HepG2 (cell line): ENCODE measurements around the gene GPR62. TPM values are rescaled to one million over a fixed set of nuclear protein-coding genes. Genes with fewer than 3 reads are reported as not detected.
A peak's percentile ranks its signal among the peaks of the same experiment; 100 is the strongest.

ENCODE experiments used
- ATAD3A ChIP-seq: sonication (generic); formaldehyde crosslinking; IDR thresholded peaks from 2 replicates; pipeline ENCODE4 v1.4.0; 2020; ENCODE audit warnings: missing genetic modification reagents
- DNMT1 ChIP-seq: sonication (generic); formaldehyde crosslinking; IDR thresholded peaks from 2 replicates; pipeline ENCODE4 v1.5.1; 2020; ENCODE audit warnings: mild to moderate bottlenecking, missing genetic modification reagents
- EHMT2 ChIP-seq: fragments of 200-600 bp; sonication (generic); IDR thresholded peaks from 2 replicates; pipeline ENCODE4 v1.7.0; 2017; ENCODE audit warnings: antibody characterized with exemption, low read depth, low read length, borderline replicate concordance
- FOXC1 ChIP-seq: sonication (generic); formaldehyde crosslinking; IDR thresholded peaks from 2 replicates; pipeline ENCODE4 v1.8.0; 2022; ENCODE audit warnings: mild to moderate bottlenecking, missing genetic modification reagents, borderline replicate concordance
- FOXO1 ChIP-seq: sonication (generic); formaldehyde crosslinking; IDR thresholded peaks from 2 replicates; pipeline ENCODE4 v1.4.0; 2020; ENCODE audit warnings: missing genetic modification reagents
- GMEB2 ChIP-seq: IDR thresholded peaks from 2 replicates; pipeline ENCODE4 v1.6.1; 2016; ENCODE audit warnings: missing biosample characterization, missing genetic modification reagents, low read depth
- HIVEP1 ChIP-seq: sonication (generic); formaldehyde crosslinking; IDR thresholded peaks from 2 replicates; pipeline ENCODE4 v1.4.0; 2020; ENCODE audit warnings: mild to moderate bottlenecking, missing genetic modification reagents
- KLF11 ChIP-seq: IDR thresholded peaks from 2 replicates; pipeline ENCODE4 v1.6.1; 2016; ENCODE audit warnings: missing compliant biosample characterization
- MIER3 ChIP-seq: IDR thresholded peaks from 2 replicates; pipeline ENCODE4 v1.6.1; 2016; ENCODE audit warnings: missing compliant biosample characterization, borderline replicate concordance
- MLX ChIP-seq: IDR thresholded peaks from 2 replicates; pipeline ENCODE4 v1.6.1; 2016
- MXD4 ChIP-seq: IDR thresholded peaks from 2 replicates; pipeline ENCODE4 v1.6.1; 2016; ENCODE audit warnings: mild to moderate bottlenecking, missing biosample characterization, missing genetic modification reagents
- MYNN ChIP-seq: sonication (generic); formaldehyde crosslinking; IDR thresholded peaks from 2 replicates; pipeline ENCODE4 v1.4.0; 2020; ENCODE audit warnings: mild to moderate bottlenecking, low read depth, missing genetic modification reagents
- NFYB ChIP-seq: sonication (generic); formaldehyde crosslinking; IDR thresholded peaks from 2 replicates; pipeline ENCODE4 v1.4.0; 2020; ENCODE audit warnings: missing genetic modification reagents
- ONECUT2 ChIP-seq: sonication (generic); formaldehyde crosslinking; IDR thresholded peaks from 2 replicates; pipeline ENCODE4 v1.4.0; 2020; ENCODE audit warnings: missing genetic modification reagents
- RELA ChIP-seq: sonication (generic); formaldehyde crosslinking; IDR thresholded peaks from 2 replicates; pipeline ENCODE4 v1.4.0; 2020; ENCODE audit warnings: missing genetic modification reagents
- SALL2 ChIP-seq: sonication (generic); formaldehyde crosslinking; IDR thresholded peaks from 2 replicates; pipeline ENCODE4 v1.8.1; 2023; ENCODE audit warnings: mild to moderate bottlenecking, missing genetic modification reagents, inconsistent platforms
- SMAD9 ChIP-seq: sonication (generic); formaldehyde crosslinking; IDR thresholded peaks from 2 replicates; pipeline ENCODE4 v1.5.1; 2020; ENCODE audit warnings: mild to moderate bottlenecking, missing genetic modification reagents
- SMARCE1 ChIP-seq: fragments of 450-650 bp; IDR thresholded peaks from 2 replicates; pipeline ENCODE4 v1.6.1; 2017; ENCODE audit warnings: borderline replicate concordance
- SNAPC4 ChIP-seq: sonication (generic); formaldehyde crosslinking; IDR thresholded peaks from 2 replicates; pipeline ENCODE4 v1.4.0; 2020; ENCODE audit warnings: mild to moderate bottlenecking, missing genetic modification reagents
- ZNF280D ChIP-seq: sonication (generic); formaldehyde crosslinking; IDR thresholded peaks from 2 replicates; pipeline ENCODE4 v1.5.1; 2020; ENCODE audit warnings: mild to moderate bottlenecking, missing genetic modification reagents
- ZNF562 ChIP-seq: sonication (generic); formaldehyde crosslinking; IDR thresholded peaks from 2 replicates; pipeline ENCODE4 v1.8.0; 2022; ENCODE audit warnings: missing genetic modification reagents, borderline replicate concordance
- ZNF713 ChIP-seq: sonication (generic); formaldehyde crosslinking; IDR thresholded peaks from 2 replicates; pipeline ENCODE4 v1.4.0; 2020; ENCODE audit warnings: mild to moderate bottlenecking, missing genetic modification reagents
- polyA plus RNA-seq, 8 experiments: library from polyadenylated mRNA; depleted of rRNA in 3 of 8; stranded (reverse) in 7 of 8; unstranded in 1 of 8; fragments of >200 nt; fragmentation: Illumina TruSeq in 4 of 8; extraction: Trizol in 4 of 8; gene quantifications; 2 replicates each; pipeline versions ENCODE4 v1.2.1 to v1.2.3, GENCODE V29; 2011 to 2016; ENCODE audit warnings: low read depth in 4 of 8, missing spikeins in 1 of 8, mixed read lengths in 1 of 8; ENCODE audit not compliant: insufficient read depth in 1 of 8
- total RNA-seq, 5 experiments: library from RNA; depleted of rRNA; stranded (reverse); fragments of >200 nt; fragmentation: Illumina TruSeq; extraction: Trizol; gene quantifications; 2 replicates each; pipeline ENCODE4 v1.2.3, GENCODE V29; 2016; ENCODE audit warnings: low read depth in 1 of 5

The GPR62 gene
- total and polyA plus RNA-seq, 2 of the 13 experiments (the other 11 are each of a cell fraction or from before 2014, with no cell fraction given) = not detected

GRCh38 chr3:51982352-51982837, 27.2 kb downstream of the GPR62 start (continued):
- no peak for TF ChIP-seq SALL2
- TF ChIP-seq FOXC1 (CRISPR knock-in tag) = no peak
- TF ChIP-seq ATAD3A (CRISPR knock-in tag) = no peak
- TF ChIP-seq ZNF713 (CRISPR knock-in tag) = no peak
- TF ChIP-seq ONECUT2 (CRISPR knock-in tag) = no peak; the same call in 1 of the 2 replicates
- TF ChIP-seq SMARCE1 = no peak
- TF ChIP-seq SNAPC4 = no peak
- no peak; the same call in 1 of the 2 replicates for TF ChIP-seq FOXO1 (CRISPR knock-in tag)
- TF ChIP-seq GMEB2 (CRISPR knock-in tag) = no peak
- TF ChIP-seq DNMT1 (CRISPR knock-in tag) = no peak
- peak; percentile 28; the same call in 1 of the 2 replicates for TF ChIP-seq MXD4
- peak; percentile 42; the same call in 1 of the 2 replicates for TF ChIP-seq ZNF280D (CRISPR knock-in tag)
- peak; percentile 72; the same call in 1 of the 2 replicates for TF ChIP-seq MLX (CRISPR knock-in tag)
- peak; percentile 56; the same call in 1 of the 2 replicates for TF ChIP-seq KLF11
- TF ChIP-seq MYNN (CRISPR knock-in tag) = 0 out of 2 replicates have a peak, but pooled peaks have one; percentile 17
- no peak for TF ChIP-seq RELA (CRISPR knock-in tag)
- peak; percentile 89 for TF ChIP-seq MIER3 (CRISPR knock-in tag)
- no peak for TF ChIP-seq HIVEP1 (CRISPR knock-in tag)
- no peak for TF ChIP-seq SMAD9 (CRISPR knock-in tag)
- no peak for TF ChIP-seq ZNF562
- TF ChIP-seq EHMT2 = no peak
- peak; percentile 32; the same call in 1 of the 2 replicates for TF ChIP-seq NFYB
